Activated effector memory CD4-positive, alpha-beta T cell treated with anti-CD3 and anti-CD28 coated beads, Interleukin-2, amount 50 U/mL, for 16 hours (primary cell): ENCODE data around the gene PACS2.
"Not testable (repeated sequence)": the region's sequence is repeated elsewhere in the genome, so short reads cannot be mapped to it uniquely, and the experiment has no call there.

Experiments used
- DNase-seq: peaks from one replicate; pipeline ENCODE4 v3.0.0-alpha.2; 2020

Gene PACS2

GRCh38 chr14:105334383-105335230, 20.1 kb downstream of the PACS2 start:
- DNase-seq, result no peak

- DNase-seq, result not testable (repeated sequence)
Measured at GRCh38 chr14:105335231-105335542, 20.6 kb downstream of the PACS2 start.

GRCh38 chr14:105335735-105336476, 21.4 kb downstream of the PACS2 start:
- DNase-seq, result no peak

- no peak for DNase-seq
Measured at GRCh38 chr14:105336477-105337287, 22.1 kb downstream of the PACS2 start.

DNA sequence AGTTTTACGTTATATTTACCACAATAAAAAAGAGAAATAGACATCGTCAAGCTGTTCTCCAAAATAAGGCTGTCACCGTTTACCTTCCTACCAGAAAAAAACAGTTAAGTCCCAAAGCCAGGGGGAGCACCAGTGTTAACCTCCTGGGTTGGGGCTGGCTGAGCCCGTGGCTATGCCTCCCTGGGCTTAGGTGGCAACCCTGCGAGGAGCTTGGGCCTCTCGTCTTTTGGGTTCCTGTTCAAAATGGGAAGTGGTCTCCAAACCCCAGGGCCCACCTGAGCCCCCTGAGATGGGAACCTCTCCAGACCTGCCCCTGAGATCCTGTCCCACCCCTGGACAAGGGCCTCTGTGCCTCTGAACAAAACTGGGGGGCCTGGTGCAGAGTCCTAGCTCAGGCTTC, 22.9 kb downstream of the PACS2 start:
- DNase-seq, result no peak

- DNase-seq, result no peak
Measured at GRCh38 chr14:105337966-105338741, 23.6 kb downstream of the PACS2 start.

DNA sequence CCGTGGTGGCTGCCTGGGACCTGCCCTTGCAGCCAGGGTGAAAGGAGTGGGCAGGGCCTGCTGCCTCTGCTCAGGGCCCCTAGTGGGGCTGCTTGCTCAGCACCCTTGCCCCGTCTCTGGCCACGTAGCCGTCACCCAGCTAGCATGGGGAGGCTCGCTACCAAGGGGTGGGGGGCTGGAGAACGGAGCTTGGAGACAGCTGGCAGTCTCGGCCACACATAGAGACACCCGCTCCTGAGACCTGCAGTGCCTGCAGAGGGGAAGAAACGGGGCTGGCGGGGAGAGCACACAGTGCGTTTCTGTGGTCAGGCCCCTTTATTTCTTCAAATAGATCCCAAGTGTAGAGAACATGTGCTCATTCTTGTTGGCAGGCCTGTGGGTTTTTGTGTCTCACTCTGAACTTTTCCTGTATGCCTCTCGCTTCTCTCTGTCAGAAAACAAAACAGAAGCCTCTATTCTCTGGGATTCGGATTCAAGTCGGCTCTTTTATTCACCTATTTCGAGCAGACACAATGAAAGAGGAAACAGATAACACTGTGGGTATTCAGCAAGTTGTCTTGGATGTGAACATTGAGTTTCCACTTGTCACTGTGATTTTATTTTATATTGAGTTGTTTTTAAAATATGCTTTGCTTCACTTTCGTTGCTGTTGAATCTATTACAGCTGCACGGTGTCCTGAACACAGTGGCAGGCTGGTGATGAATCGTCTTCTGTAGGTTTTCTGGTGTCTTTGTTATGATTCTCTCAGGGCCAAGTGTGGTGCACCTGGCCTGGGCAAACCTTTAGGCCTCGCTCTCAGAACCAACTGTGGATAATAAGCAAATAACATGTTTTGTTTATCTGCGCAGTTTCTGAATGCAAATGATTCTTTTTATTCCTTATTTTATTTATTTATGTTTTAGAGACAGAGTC, 26.5 kb downstream of the PACS2 start:
- DNase-seq, result no peak

GRCh38 chr14:105343194-105343593, 28.6 kb downstream of the PACS2 start:
- no peak for DNase-seq

GRCh38 chr14:105346200-105346533, 31.6 kb downstream of the PACS2 start:
- DNase-seq, result no peak

DNA sequence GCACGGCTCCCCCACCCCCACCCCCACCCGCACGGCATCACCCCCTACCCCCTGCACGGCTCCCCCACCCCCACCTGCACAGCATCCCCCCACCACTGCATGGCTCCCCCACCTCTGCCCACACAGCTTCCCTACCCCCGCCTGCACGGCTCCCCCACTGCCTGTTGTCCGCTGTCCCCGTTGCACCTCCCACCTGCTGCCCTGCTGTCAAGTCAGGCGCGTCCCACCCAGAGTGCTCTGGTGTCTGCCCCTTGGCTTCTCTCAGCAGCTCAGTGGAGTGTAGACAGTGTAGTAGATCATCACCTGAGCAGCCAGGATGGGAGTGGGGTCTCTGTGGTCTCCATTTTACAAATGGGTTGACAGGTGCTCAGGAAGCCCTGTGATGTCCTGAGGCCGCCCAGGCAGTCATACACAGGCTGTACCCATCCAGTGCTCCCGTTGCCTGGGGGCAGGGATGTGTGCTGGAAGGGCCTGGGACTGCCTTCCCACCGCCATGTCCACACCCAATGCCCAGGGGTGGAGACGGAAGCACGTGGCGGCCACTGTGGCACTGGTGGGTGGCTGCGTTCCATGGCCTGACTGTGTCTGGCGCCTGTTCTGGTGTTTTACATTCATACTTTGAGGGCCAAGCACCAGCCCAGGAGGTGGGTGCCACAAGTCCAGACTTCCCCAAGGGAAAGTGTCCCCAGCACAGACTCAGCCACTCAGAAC, 32.5 kb downstream of the PACS2 start:
- no peak for DNase-seq

DNA sequence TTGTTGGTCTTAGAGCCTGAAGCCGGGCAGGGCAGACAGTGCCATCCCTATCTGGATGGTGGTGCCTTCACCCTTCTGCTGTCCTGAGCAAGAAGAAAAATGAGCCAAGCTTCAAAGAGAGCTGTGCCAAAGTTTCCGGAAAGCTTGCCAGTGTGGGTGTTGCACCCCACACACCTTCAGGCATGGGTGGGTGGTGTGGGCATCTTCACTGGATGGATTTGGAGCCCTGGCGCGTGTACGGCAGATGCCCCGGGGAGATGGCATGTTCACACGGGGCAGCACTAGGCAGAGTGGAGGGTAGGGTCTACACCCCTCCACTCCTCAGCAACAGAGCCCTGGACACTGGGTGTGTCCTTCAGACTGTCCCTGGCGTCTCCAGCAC, 33.0 kb downstream of the PACS2 start:
- DNase-seq, result no peak

DNA sequence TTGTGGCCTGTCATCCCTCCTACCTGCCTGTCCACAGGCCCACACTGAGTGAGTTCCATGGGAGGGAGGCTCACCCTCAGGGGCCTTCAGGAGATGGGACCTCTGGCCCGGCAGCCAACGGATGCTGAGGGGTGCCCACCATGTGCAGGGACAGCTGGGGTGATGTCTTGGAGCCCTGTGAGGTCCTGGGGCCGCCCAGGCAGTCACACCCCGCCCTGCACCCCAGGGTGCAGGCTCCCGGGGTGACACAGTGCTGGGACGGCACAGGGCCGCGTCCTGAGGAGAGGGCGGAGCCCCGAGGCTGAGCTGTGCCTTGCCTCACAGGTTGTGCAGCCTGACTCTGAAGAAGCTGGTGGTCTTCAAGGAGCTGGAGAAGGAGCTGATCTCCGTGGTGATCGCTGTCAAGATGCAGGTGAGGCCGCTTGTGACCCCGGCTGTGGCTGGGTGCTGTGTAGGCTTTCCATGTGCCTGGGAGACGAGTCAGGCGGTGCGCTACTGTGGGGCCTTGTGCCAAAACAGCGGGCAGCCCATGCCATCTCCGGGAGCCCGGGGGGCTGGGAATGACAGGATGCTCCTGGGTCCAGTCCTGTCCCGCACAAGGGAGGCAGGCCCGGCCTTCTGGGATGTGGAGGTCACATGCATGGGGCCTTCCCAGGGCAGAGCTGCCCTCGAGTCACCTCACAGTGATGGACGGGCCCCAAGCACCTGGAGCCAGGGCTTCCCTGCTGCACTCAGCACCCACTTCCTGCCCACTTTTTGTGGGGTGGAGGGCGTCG, 33.8 kb downstream of the PACS2 start:
- no peak for DNase-seq

GRCh38 chr14:105348945-105349699, 34.6 kb downstream of the PACS2 start:
- no peak for DNase-seq

- DNase-seq, result no peak
Measured at GRCh38 chr14:105349992-105350391, 35.4 kb downstream of the PACS2 start.

DNA sequence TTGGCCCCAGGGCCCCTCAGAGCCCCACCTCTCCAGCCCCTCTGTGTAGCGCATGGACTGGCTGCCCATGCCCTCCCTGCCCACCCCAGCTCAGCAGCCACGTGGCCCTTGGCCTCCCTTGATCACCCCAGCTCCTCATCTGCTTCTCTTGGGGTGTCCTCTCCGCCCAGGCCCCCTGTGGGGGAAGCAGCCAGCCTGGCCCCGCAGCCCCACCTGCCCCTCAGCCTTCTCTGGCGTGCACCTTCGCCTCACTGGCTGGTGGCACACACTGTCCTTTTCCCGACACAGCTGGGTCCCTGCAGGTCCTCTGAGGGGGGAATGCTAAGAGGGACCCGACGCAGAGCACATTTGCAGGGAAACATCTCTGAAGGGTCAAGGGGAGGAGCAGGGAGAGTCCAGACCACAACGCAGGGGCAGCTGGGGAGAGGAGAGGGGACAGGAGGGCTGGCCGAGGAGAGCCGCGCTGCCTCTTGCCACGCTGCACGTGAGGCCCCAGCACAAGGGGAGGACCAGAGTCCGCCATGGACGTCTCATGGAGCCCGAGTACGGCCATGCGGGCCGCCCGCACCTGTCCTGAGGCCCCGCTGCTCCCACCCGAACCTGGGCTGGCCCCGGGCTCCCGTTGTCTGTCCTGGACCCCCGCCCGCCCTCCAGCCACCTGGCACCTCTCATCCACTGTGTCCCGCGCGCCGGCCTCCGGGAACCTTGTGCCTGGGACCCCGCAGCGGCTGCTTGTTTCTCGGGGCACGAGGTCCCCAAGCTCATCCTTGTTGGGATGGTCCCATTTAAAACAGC, 36.1 kb downstream of the PACS2 start:
- DNase-seq, result no peak

DNA sequence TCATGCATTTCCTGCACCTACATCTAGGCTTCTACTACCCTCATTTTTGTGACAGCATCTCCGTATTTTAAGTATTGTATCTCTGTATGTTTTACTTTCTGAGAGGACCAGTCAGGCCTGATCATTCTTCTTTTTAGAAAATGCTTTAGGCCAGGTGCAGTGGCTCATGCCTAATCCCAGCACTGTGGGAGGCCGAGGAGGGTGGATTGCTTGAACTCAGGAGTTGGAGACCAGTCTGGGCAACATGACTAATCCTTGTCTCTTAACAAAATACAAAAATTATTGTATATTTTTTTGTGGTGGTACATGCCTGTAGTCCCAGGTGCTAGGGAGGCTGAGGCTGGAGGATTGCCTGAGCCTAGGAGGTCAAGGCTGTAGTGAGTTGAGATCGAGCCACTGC, 36.9 kb downstream of the PACS2 start:
- DNase-seq, result no peak

DNA sequence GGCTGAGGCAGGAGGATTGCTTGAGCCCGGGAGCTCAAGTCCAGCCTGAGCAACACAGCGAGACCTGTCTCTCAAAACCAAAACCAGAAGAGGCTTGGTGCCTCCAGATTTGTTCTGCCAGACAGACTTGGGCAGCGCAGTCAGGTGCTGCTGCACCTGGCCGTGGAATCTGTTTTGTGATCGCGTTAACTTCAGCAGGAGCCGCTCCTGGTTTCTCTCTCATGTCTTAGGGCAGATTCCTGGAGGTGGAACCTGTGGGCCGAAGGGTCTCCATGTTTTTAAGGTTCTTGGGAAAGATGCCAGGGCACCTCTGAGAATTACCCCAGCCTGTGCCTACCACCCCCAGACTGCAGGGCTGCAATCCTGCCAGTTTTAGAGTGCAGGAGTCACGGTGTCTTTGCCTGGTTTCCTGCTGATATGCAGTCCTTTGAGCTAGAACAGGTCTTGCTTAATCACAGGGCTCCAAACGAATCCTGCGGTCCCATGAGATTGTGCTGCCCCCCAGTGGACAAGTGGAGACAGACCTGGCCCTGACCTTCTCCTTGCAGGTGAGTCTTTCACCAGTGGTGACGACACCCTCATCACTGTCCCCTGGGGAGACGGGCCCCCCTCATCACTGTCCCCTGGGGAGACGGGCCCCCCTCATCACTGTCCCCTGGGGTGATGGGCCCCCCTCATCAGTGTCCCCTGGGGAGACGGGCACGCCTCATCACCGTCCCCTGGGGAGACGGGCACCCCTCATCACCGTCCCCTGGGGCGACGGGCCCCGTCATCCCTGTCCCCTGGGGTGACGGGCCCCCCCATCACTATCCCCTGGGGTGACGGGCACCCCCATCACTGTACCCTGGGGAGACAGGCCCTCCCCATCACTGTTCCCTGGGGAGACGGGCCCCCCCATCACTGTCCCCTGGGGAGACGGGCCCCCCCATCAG, 37.6 kb downstream of the PACS2 start:
- DNase-seq, result peak; percentile 94

DNA sequence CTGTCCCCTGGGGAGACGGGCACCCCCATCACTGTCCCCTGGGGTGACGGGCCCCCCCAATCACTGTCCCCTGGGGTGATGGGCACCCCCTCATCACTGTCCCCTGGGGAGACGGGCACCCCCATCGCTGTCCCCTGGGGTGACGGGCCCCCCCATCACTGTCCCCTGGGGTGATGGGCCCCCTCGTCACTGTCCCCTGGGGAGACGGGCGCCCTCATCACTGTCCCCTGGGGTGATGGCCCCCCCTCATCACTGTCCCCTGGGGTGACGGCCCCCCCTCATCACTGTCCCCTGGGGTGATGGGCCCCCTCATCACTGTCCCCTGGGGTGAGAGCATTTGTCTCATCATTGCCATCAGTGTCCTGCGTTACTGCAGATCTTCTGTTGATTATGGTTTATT, 38.6 kb downstream of the PACS2 start:
- no peak for DNase-seq
